DOHH2 (cell line): ENCODE measurements around the gene OR10A5.
"Not testable (repeated sequence)": the region's sequence is repeated elsewhere in the genome, so short reads cannot be mapped to it uniquely, and the experiment has no call there.

Experiments used
- H3F3A ChIP-seq: fragments of 200-600 bp; sonication (generic), shearing (Covaris generic); 2 replicates; pipeline ENCODE4 v1.6.0; 2016; ENCODE audit warnings: antibody characterized with exemption, mild to moderate bottlenecking; ENCODE audit not compliant: control insufficient read depth, insufficient read depth
- H3K27ac ChIP-seq: fragments of 200-600 bp; sonication (generic); 2 replicates; pipeline ENCODE4 v1.5.1; 2014; ENCODE audit warnings: low read depth, mild to moderate bottlenecking, low read length, moderate library complexity
- H3K27me3 ChIP-seq: fragments of 200-600 bp; sonication (generic); 2 replicates; pipeline ENCODE4 v1.6.1; 2014; ENCODE audit warnings: mild to moderate bottlenecking, low read length, mixed read lengths; ENCODE audit not compliant: control insufficient read depth
- H3K36me3 ChIP-seq: fragments of 200-600 bp; sonication (generic); 2 replicates; pipeline ENCODE4 v1.6.1; 2014; ENCODE audit warnings: mild to moderate bottlenecking, low read length, moderate library complexity, mixed read lengths; ENCODE audit not compliant: control insufficient read depth
- H3K4me1 ChIP-seq: fragments of 200-600 bp; sonication (generic); 2 replicates; pipeline ENCODE4 v1.6.1; 2014; ENCODE audit warnings: mild to moderate bottlenecking, low read length, mixed read lengths; ENCODE audit not compliant: control insufficient read depth
- H3K4me2 ChIP-seq: fragments of 200-600 bp; sonication (generic); 2 replicates; pipeline ENCODE4 v1.6.0; 2014; ENCODE audit warnings: mild to moderate bottlenecking, low read length, moderate library complexity
- H3K4me3 ChIP-seq: fragments of 200-600 bp; sonication (generic); 2 replicates; pipeline ENCODE4 v1.5.1; 2014; ENCODE audit warnings: mild to moderate bottlenecking, low read length, mixed read lengths
- H3K79me2 ChIP-seq: fragments of 200-600 bp; sonication (generic); 2 replicates; pipeline ENCODE4 v1.6.1; 2014; ENCODE audit warnings: mild to moderate bottlenecking, low read length, mixed read lengths; ENCODE audit not compliant: control insufficient read depth
- H3K9me2 ChIP-seq: fragments of 200-600 bp; sonication (generic); replicated peaks from 2 replicates; pipeline ENCODE4 v1.6.1; 2014; ENCODE audit warnings: mild to moderate bottlenecking, low read length, mixed read lengths; ENCODE audit not compliant: control insufficient read depth
- H3K9me3 ChIP-seq: fragments of 200-600 bp; sonication (generic); 2 replicates; pipeline ENCODE4 v1.6.1; 2014; ENCODE audit warnings: antibody characterized with exemption, low read length, mixed read lengths; ENCODE audit not compliant: control insufficient read depth, insufficient read depth
- H4K20me1 ChIP-seq: fragments of 200-600 bp; sonication (generic); 2 replicates; pipeline ENCODE4 v1.6.0; 2014; ENCODE audit warnings: low read depth, mild to moderate bottlenecking, antibody characterized with exemption, low read length, moderate library complexity; ENCODE audit not compliant: control insufficient read depth, insufficient read depth
- EZH2phosphoT487 ChIP-seq: fragments of 200-600 bp; sonication (generic); IDR thresholded peaks from 2 replicates; pipeline ENCODE4 v1.6.1; 2017; ENCODE audit warnings: borderline replicate concordance, mild to moderate bottlenecking, antibody characterized with exemption, low read length, moderate library complexity, mixed read lengths
- TF ChIP-seq, protein P1 (sequence below): fragments of 200-600 bp; sonication (generic); IDR thresholded peaks from one replicate; pipeline ENCODE4 v1.5.1; 2014; ENCODE audit warnings: antibody characterized with exemption, mild to moderate bottlenecking, low read depth, low read length; ENCODE audit not compliant: poor library complexity, severe bottlenecking

Gene OR10A5

GRCh38 chr11:6845383-6845782, at the start of gene OR10A5:
Gene OR10A5 (plus strand): TSS chr11:6845683. CDS start chr11:6845683, 0 bp downstream.
- Histone ChIP-seq H3K4me2 (no peak within 1 kb of the TSS), H3K27me3 (no peaks in the 10 kb centered on the region), H3K79me2 (no peaks in the 10 kb centered on the region), H3K4me3 (no peak within 1 kb of the TSS), H4K20me1 (no peaks in the 10 kb centered on the region), H3F3A (no peaks in the 10 kb centered on the region), H3K4me1 (no peaks in the 10 kb centered on the region), H3K9me3 (no peaks in the 10 kb centered on the region), H3K9me2 (no peaks in the 10 kb centered on the region), H3K27ac (no peak within 1 kb of the TSS), H3K36me3 (no peaks in the 10 kb centered on the region)
- TF ChIP-seq, protein P1, sequence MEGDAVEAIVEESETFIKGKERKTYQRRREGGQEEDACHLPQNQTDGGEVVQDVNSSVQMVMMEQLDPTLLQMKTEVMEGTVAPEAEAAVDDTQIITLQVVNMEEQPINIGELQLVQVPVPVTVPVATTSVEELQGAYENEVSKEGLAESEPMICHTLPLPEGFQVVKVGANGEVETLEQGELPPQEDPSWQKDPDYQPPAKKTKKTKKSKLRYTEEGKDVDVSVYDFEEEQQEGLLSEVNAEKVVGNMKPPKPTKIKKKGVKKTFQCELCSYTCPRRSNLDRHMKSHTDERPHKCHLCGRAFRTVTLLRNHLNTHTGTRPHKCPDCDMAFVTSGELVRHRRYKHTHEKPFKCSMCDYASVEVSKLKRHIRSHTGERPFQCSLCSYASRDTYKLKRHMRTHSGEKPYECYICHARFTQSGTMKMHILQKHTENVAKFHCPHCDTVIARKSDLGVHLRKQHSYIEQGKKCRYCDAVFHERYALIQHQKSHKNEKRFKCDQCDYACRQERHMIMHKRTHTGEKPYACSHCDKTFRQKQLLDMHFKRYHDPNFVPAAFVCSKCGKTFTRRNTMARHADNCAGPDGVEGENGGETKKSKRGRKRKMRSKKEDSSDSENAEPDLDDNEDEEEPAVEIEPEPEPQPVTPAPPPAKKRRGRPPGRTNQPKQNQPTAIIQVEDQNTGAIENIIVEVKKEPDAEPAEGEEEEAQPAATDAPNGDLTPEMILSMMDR: no peak
- no peak for TF ChIP-seq EZH2phosphoT487

DNA sequence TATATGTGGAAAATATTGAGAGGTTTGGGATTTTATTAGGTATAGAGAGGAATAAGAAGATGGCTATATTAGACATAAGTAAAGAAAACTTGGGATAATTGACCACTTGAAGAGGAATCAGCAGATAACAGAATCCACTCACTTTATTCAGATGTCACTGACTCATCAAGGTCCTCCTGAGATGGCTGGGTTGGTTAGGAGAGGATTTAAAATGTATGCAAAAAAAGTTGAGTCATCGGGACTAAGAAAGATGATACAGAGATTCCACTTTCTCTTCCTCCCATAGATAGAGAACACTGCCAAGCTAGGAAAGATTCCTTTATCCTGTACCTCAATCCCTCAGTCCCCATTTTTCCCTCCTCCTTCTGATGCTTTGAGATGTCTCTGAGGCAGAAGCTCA, 46.1 kb upstream of the OR10A5 start, which contains the start of gene OR6A2:
TSS of gene OR6A2 (minus strand) at position 288 of the 400 bp plus-strand sequence. CDS start 3,981 bp downstream, outside the sequence.
- no peaks in the 10 kb centered on the region for H3K79me2 ChIP-seq
- no peaks in the 10 kb centered on the region for H3K27me3 ChIP-seq
- no peaks in the 10 kb centered on the region for H3F3A ChIP-seq
- H4K20me1 ChIP-seq: no peaks in the 10 kb centered on the region
- no peaks in the 10 kb centered on the region for H3K9me2 ChIP-seq
- no peak within 1 kb of the TSS for H3K4me3 ChIP-seq
- no peaks in the 10 kb centered on the region for H3K36me3 ChIP-seq
- no peaks in the 10 kb centered on the region for H3K4me1 ChIP-seq
- TF ChIP-seq, protein P1: no peak
- TF ChIP-seq EZH2phosphoT487: no peak
- no peak within 1 kb of the TSS for H3K4me2 ChIP-seq
- no peak within 1 kb of the TSS for H3K27ac ChIP-seq
- no peaks in the 10 kb centered on the region for H3K9me3 ChIP-seq

DNA sequence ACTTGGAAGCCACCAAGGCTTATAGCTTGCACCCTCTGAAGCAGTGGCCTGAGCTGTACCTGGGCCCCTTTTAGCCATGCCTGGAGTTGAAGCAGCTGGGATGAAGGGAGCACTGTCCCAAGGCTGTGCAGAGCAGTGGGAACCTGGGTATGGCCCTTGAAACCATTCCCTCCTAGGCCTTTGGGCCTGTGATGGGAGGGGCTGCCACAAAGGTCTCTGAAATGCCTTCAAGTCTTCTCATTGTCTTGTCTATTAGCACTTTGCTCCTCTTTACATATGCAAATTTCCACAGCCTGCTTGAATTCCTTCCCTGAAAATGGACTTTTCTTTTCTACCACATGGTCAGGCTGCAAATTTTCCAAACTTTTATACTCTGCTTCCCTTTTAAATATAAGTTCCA, 44.4 kb upstream of the OR10A5 start:
- not testable (repeated sequence) for H3K9me3 ChIP-seq, H3K4me3 ChIP-seq, H3K79me2 ChIP-seq, H3K9me2 ChIP-seq, H3K27ac ChIP-seq, H3F3A ChIP-seq, H3K36me3 ChIP-seq, H3K4me1 ChIP-seq, H4K20me1 ChIP-seq, H3K27me3 ChIP-seq, H3K4me2 ChIP-seq

DNA sequence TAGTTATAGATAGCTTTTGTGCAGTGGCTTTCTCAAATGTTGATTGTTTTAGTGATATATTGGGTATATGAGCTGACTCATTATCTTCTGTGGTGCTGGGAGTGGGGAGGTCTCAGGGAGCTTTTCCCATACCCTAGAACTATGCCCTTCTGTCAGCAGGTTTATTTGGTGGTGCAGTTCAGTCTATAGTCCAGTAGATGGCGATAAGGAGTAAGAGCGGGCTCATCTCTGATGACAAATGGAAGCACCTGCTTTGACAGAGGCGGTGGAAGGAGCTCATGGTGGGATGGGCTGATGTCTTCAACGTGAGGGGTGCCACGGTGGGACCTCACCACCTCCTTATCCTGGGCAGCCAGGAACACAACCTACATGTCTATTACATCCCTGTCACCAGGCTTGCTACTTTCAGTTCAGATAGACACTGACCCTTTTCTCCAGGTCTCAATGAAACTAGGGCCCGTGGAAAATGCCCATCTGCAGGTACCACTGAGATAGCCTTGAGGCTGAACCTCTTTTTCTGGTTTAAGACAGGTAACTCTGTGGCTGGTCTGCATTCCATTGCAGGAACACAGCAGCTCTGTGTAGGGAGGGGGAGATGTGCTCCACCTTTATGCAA, 33.0 kb upstream of the OR10A5 start:
- Histone ChIP-seq H3K79me2 (no peaks in the 10 kb centered on the region), H4K20me1 (no peaks in the 10 kb centered on the region), H3K27me3 (no peaks in the 10 kb centered on the region), H3K36me3 (no peaks in the 10 kb centered on the region), H3K4me1 (no peaks in the 10 kb centered on the region), H3K27ac (no peak overlapping the region), H3F3A (no peaks in the 10 kb centered on the region), H3K4me3 (no peak overlapping the region), H3K9me3 (no peaks in the 10 kb centered on the region), H3K9me2 (no peaks in the 10 kb centered on the region), H3K4me2 (no peak overlapping the region)
- no peak for TF ChIP-seq EZH2phosphoT487
- TF ChIP-seq, protein P1: peak; percentile 86
